Prostate gland (tissue), 2 donors: ENCODE measurements around the gene NKX3-2. TPM values are rescaled to one million over a fixed set of nuclear protein-coding genes. Genes with fewer than 3 reads are reported as not detected.

Experiments
- DNase-seq: peaks from one replicate; pipeline ENCODE4 v3.0.0-alpha.2; 2019; ENCODE audit warnings: low spot score
- H3K27ac ChIP-seq, 2 donors: fragments of 200-600 bp; sonication (generic); 2 replicates each; pipeline ENCODE4 v1.5.1; 2017 to 2019
- H3K27me3 ChIP-seq: fragments of 200-600 bp; sonication (generic); replicated peaks from 2 replicates; pipeline ENCODE4 v1.5.1; 2019; ENCODE audit not compliant: insufficient read depth
- H3K36me3 ChIP-seq, 2 donors: fragments of 200-600 bp; sonication (generic); 1 replicate in 1 of 2; 2 replicates in 1 of 2; pipeline versions ENCODE4 v1.5.1 to v1.8.1; 2017 to 2019
- H3K4me1 ChIP-seq: fragments of 200-600 bp; sonication (generic); replicated peaks from 2 replicates; pipeline ENCODE4 v1.5.1; 2019
- H3K4me3 ChIP-seq, 2 donors: fragments of 200-600 bp; sonication (generic); 2 replicates each; pipeline ENCODE4 v1.5.1; 2017 to 2019
- H3K9me3 ChIP-seq: fragments of 200-600 bp; sonication (generic); 2 replicates; pipeline ENCODE4 v1.5.1; 2017
- POLR2A ChIP-seq: fragments of 450-650 bp; IDR thresholded peaks from one replicate; pipeline ENCODE4 v1.6.1; 2016; ENCODE audit warnings: antibody characterized with exemption, mild to moderate bottlenecking
- POLR2AphosphoS5 ChIP-seq: sonication (generic); formaldehyde crosslinking; IDR thresholded peaks from one replicate; pipeline ENCODE4 v1.6.1; 2017; ENCODE audit warnings: antibody characterized with exemption
- WGBS: methylation state at CpG from one replicate; pipeline ENCODE4 v1.1.5; 2018; 5-methylcytosine and 5-hydroxymethylcytosine counted together
- intact Hi-C: fragments of 100-400 bp; cut with DNase I; formaldehyde crosslinking; loops from one replicate; pipeline ENCODE4 v1.14.2; 2022
- total RNA-seq, 2 donors: library from RNA; depleted of rRNA; stranded (reverse); fragments of >200 nt; gene quantifications; one replicate each; pipeline ENCODE4 v1.1.0, GENCODE V29; 2016
- TF ChIP-seq, protein P1 (sequence below), 4 experiments: fragments of 200-600 bp in 2 of 4; fragments of 450-650 bp in 2 of 4; sonication (generic) in 2 of 4; IDR thresholded peaks; 1 replicate in 3 of 4; 2 replicates in 1 of 4; pipeline ENCODE4 v1.5.1; 2016 to 2019; ENCODE audit warnings: antibody characterized with exemption in 4 of 4, mild to moderate bottlenecking in 2 of 4, moderate library complexity in 2 of 4

NKX3-2 gene
- total RNA-seq, 2 donors from 2014 or later, result 0.36 TPM; not detected in 1

- no peaks in the 10 kb centered on the region for H3K36me3 ChIP-seq
- no peaks in the 10 kb centered on the region for H3K9me3 ChIP-seq
- WGBS, result 19% methylated on average over 17 of the region's 17 CpGs
- no peaks in the 10 kb centered on the region for H3K4me1 ChIP-seq
- H3K27ac ChIP-seq, result no peak overlapping the region
- TF ChIP-seq POLR2AphosphoS5, result no peak
- no peak for DNase-seq
- no peak overlapping the region for H3K4me3 ChIP-seq
- H3K27me3 ChIP-seq, result peaks cover 34% of the 10 kb centered on the region
- intact Hi-C loops, result no loop called here
Measured at GRCh38 chr4:13523105-13523477, 21.2 kb downstream of the NKX3-2 start.

DNA sequence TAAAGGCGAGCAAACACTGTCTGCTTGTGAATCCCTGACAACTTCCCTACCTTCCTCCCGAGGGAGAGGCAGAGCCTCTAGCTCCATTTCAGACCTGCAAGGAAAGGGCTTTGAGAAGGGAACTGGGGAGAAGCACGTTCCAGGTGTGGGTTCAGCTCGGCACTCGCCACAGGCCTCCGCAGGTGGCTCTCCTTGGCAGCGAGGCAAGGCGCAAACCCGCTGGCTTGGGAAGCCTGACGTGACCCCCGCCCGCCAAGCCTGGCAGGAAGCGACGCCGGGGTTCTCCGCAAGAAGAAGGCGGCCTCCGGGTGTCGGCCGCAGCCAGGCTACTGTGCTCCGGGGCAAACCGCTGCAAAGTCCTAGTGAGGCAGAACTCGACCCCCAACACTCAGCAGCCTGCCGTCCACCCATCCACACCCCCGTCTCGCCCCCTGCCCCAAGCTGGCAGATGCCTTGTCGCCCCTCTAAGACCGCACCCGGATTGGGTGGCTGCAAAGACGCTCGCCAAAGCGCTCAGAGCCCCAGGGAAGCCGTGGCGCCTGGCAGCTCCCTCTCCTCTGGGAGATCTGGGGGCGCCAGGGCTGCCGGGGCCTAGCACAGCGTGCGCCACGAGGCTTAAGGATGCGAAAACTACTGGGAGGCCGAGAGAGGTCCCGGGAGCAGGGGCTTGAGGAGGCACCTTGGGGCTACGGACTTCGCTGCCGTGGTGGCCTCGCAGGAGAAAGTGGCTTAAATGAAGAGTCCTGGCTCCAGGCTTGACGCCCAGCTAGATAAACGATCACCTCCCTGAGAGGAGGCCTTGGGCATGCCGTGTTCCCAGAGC is 21.8 kb downstream of the NKX3-2 start:
- no peak overlapping the region for H3K4me3 ChIP-seq
- H3K27me3 ChIP-seq, result peaks cover 34% of the 10 kb centered on the region
- no peaks in the 10 kb centered on the region for H3K4me1 ChIP-seq
- TF ChIP-seq POLR2A (no peak), POLR2AphosphoS5 (no peak)
- TF ChIP-seq, protein P1, sequence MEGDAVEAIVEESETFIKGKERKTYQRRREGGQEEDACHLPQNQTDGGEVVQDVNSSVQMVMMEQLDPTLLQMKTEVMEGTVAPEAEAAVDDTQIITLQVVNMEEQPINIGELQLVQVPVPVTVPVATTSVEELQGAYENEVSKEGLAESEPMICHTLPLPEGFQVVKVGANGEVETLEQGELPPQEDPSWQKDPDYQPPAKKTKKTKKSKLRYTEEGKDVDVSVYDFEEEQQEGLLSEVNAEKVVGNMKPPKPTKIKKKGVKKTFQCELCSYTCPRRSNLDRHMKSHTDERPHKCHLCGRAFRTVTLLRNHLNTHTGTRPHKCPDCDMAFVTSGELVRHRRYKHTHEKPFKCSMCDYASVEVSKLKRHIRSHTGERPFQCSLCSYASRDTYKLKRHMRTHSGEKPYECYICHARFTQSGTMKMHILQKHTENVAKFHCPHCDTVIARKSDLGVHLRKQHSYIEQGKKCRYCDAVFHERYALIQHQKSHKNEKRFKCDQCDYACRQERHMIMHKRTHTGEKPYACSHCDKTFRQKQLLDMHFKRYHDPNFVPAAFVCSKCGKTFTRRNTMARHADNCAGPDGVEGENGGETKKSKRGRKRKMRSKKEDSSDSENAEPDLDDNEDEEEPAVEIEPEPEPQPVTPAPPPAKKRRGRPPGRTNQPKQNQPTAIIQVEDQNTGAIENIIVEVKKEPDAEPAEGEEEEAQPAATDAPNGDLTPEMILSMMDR (IDR thresholded peaks at IDR 0.05), result no peak
- no peaks in the 10 kb centered on the region for H3K36me3 ChIP-seq
- intact Hi-C loops, result no loop called here
- H3K27ac ChIP-seq, result no peak overlapping the region
- no peaks in the 10 kb centered on the region for H3K9me3 ChIP-seq
- WGBS, result 6% methylated on average over 36 of the region's 49 CpGs
- no peak for DNase-seq

DNA sequence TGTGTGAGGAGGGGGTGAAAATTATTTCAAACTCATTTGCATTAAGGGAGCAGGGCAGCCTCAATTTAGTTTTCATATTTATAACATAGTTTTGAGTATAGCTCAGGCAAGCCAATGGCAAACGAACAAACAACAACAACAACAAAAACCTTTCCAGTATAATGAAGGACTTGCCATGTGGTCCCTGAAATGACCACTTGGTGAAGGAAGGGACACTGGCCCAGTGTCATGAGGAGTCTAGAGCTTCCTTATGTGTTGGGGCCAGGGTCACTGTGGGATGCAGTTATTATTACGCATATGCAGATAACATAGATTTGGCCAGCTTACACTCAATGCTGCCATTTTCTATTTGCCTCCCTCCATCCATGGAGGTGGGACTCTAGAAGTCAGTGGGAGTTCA is 23.3 kb downstream of the NKX3-2 start:
- no peak overlapping the region for H3K27ac ChIP-seq
- H3K27me3 ChIP-seq, result peaks cover 29% of the 10 kb centered on the region
- H3K9me3 ChIP-seq, result no peaks in the 10 kb centered on the region
- DNase-seq, result no peak
- TF ChIP-seq POLR2AphosphoS5, result no peak
- TF ChIP-seq, protein P1 (IDR thresholded peaks at IDR 0.05), result no peak
- no peak for TF ChIP-seq POLR2A
- no peak overlapping the region for H3K4me3 ChIP-seq
- H3K36me3 ChIP-seq, result no peaks in the 10 kb centered on the region
- intact Hi-C loops, result no loop called here
- H3K4me1 ChIP-seq, result no peaks in the 10 kb centered on the region
- 68% methylated on average over 2 of the region's 2 CpGs for WGBS

DNA sequence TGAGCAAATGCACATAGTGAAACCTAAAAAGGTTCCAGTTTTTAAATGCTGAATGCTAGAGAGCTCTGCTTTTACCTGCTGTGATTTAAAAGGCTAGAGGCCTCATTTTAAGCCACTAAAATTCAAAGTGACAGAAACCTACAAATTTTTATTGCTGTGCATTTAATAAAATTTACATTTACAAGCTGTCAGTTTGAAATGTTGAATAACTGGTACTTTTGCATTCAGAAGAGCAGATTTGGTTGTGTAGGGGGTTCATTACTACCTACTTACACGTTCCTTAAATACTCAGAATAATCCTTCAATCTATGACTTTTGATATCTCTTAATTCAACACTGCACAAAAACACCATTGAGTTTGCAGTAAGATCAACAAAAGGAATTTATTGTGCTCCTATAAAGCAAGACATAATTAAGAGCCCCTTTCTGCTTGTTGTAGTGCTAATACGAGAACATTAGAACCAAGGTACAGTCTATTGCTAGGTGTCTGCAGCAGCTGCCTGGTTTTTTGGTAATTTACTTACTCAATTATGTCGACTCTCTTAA is 27.9 kb downstream of the NKX3-2 start:
- no peaks in the 10 kb centered on the region for H3K9me3 ChIP-seq
- intact Hi-C loops, result no loop called here
- no peaks in the 10 kb centered on the region for H3K36me3 ChIP-seq
- H3K4me1 ChIP-seq, result no peaks in the 10 kb centered on the region
- TF ChIP-seq POLR2A (no peak), POLR2AphosphoS5 (no peak)
- TF ChIP-seq, protein P1 (IDR thresholded peaks at IDR 0.05), result no peak
- no peak overlapping the region for H3K27ac ChIP-seq
- WGBS, result 46% methylated on average over 3 of the region's 3 CpGs
- no peaks in the 10 kb centered on the region for H3K27me3 ChIP-seq
- no peak for DNase-seq
- no peak overlapping the region for H3K4me3 ChIP-seq

DNA sequence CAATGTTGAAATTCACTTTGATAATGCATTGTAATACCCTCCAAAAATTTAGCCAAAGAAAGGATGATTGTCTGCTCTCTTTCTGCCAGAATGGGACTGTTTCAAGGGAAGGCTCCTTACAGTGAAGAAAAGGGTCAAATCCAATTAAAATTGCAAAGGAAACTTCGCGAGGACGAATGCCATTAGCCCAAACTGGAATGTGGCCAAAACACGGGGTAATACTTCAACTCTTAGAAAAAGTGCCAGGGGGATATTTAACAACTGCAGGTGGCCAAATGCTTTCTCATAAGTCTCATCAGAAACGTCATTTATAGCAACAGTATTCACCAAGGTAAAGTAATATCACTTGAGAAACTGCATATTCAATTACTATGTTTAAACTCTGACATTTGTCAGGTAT is 29.0 kb downstream of the NKX3-2 start:
- Histone ChIP-seq H3K27ac (no peak overlapping the region), H3K36me3 (no peaks in the 10 kb centered on the region), H3K4me1 (no peaks in the 10 kb centered on the region), H3K4me3 (no peak overlapping the region), H3K9me3 (no peaks in the 10 kb centered on the region), H3K27me3 (no peaks in the 10 kb centered on the region)
- intact Hi-C loops, result no loop called here
- 9% methylated on average over 5 of the region's 5 CpGs for WGBS
- DNase-seq, result no peak
- TF ChIP-seq POLR2A, result no peak

DNA sequence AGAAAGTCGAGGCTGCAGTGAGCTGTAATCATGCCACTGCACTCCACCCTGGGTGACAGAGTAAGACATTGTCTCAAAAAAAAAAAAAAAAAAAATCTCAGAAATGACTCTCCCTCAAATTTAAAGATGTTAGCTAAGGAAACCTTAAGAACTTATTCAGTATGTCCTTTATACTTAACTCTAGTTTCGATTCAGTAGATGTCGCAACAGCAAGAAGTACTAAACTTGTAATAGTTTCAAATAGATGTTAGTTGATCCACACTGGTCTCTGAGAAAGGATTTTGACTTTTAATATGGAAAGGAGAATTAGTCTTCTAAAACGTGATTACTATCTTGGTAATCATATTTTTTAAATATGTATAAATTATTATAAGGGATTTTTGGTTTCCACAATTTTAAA is 29.6 kb downstream of the NKX3-2 start:
- intact Hi-C loops, result no loop called here
- no peaks in the 10 kb centered on the region for H3K4me1 ChIP-seq
- 81% methylated on average over 4 of the region's 4 CpGs for WGBS
- no peaks in the 10 kb centered on the region for H3K27me3 ChIP-seq
- no peak overlapping the region for H3K4me3 ChIP-seq
- DNase-seq, result no peak
- TF ChIP-seq POLR2A, result no peak
- TF ChIP-seq, protein P1 (IDR thresholded peaks at IDR 0.05), result no peak
- no peak for TF ChIP-seq POLR2AphosphoS5
- no peaks in the 10 kb centered on the region for H3K9me3 ChIP-seq
- no peaks in the 10 kb centered on the region for H3K36me3 ChIP-seq
- H3K27ac ChIP-seq, result no peak overlapping the region
